Measurements from ENCODE around the gene ANKRD9. TPM values are rescaled to one million over a fixed set of nuclear protein-coding genes. Genes with fewer than 3 reads are reported as not detected.

The ANKRD9 gene
- 12.9 and 19.8 TPM in 2 replicates for total RNA-seq

GRCh38 chr14:102509746-102510615 is at the start of gene ANKRD9:
TSS of gene ANKRD9 (minus strand) at chr14:102509776. CDS start at chr14:102507889, 1,887 bp downstream.

Other genes with a start within 250 kb of the ANKRD9 start
- gene MOK, start 204.6 kb downstream of the ANKRD9 start, total RNA-seq, result 7.0 and 7.6 TPM in 2 replicates
- 7.9 and 8.6 TPM in 2 replicates for gene ZNF839, start 190.0 kb downstream of the ANKRD9 start, total RNA-seq
- 51.0 and 55.3 TPM in 2 replicates for gene CINP, start 146.9 kb downstream of the ANKRD9 start, total RNA-seq
- gene TECPR2, start 146.8 kb downstream of the ANKRD9 start, total RNA-seq, result 9.1 and 12.4 TPM in 2 replicates
- gene RCOR1, start 82.9 kb upstream of the ANKRD9 start, total RNA-seq, result 5.9 and 8.9 TPM in 2 replicates